ENCODE results near the gene FAM221B. TPM values are rescaled to one million over a fixed set of nuclear protein-coding genes. Genes with fewer than 3 reads are reported as not detected.

Gene FAM221B, protein sequence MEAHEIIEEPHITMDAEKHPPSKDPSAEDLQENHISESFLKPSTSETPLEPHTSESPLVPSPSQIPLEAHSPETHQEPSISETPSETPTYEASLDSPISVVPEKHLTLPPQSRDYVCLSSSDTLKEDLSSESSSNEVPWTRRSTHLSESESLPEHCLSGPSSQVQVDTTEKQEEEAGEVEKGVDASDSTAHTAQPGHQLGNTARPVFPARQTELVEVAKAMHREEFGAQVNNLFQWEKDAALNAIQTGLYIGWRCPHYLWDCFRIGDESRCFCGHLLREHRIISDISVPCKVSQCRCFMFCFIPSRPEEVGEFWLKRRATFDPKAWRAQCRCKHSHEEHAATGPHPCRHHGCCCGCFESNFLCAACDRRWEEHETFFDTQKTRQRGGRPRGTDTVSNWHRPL
- not detected in 2 replicates for total RNA-seq

GRCh38 chr9:35828716-35829083 lies at the start of gene FAM221B:
Gene FAM221B (minus strand): TSS chr9:35828732. CDS start chr9:35826161, 2,571 bp downstream.

GRCh38 chr9:35870351-35870923 lies 41.9 kb upstream of the FAM221B start, which contains the start of gene OR13J1:
Gene OR13J1 (minus strand): TSS chr9:35870401. CDS start chr9:35870401, 0 bp downstream.

GRCh38 chr9:35829084-35829763 lies 692 bp upstream of the FAM221B start, which contains the start of gene TMEM8B:
Gene TMEM8B (plus strand): TSS chr9:35829228. CDS start chr9:35829448, 220 bp downstream.

GRCh38 chr9:35814841-35815543 lies 13.5 kb downstream of the FAM221B start, which contains the start of gene HINT2:
Gene HINT2 (minus strand): TSS chr9:35815042. CDS start chr9:35814979, 63 bp downstream.

DNA sequence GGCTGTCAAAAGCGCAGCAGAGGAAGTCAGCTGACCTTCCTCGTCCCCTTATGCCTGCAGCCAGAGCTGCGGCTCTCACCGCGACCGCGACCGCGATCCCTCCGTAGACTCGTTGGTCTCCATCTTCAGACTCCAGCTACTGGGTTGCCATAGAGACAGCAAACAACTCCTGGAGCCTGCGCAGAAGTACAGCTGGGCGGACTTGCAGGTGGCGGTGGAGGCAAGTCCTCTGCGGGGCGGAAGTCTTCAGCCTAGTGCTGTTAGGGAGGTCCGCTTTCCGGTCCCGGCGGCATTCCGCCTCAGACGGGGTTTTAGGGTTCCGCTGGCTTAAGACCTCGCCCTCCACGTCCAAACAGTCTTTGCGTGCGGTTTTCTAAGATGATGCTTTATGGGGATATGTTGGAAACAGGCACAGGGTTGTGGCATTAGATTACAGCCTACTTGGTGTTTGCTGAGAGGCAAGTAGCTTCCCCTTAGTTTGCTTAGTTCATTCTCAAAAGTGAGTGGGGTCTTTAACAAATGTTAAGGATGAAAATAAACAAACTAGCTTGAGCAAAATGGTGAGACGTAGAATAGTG lies 16.4 kb downstream of the FAM221B start, which contains the start of gene SPAG8:
Gene SPAG8, minus strand, starts transcription at position 238 of the 578 bp plus-strand sequence. Its CDS starts 115 bp downstream, at position 123.

GRCh38 chr9:35791297-35791921 lies 37.1 kb downstream of the FAM221B start, which contains the start of gene NPR2:
Gene NPR2 (plus strand): TSS chr9:35791591. CDS start chr9:35792409, 818 bp downstream.

Other genes starting within 250 kb of the FAM221B start
- gene TESK1, start 223.5 kb downstream of the FAM221B start, total RNA-seq: 13.9 and 24.0 TPM in 2 replicates
- 0.11 and 0.86 TPM in 2 replicates for gene CD72, start 210.3 kb downstream of the FAM221B start, total RNA-seq
- not detected in 2 replicates for gene SIT1, start 177.8 kb downstream of the FAM221B start, total RNA-seq
- gene RMRP, start 170.7 kb downstream of the FAM221B start, total RNA-seq: 1,205 and 1,810 TPM in 2 replicates
- 17.2 and 18.8 TPM in 2 replicates for gene CCDC107, start 170.4 kb downstream of the FAM221B start, total RNA-seq
- 7.8 and 23.5 TPM in 2 replicates for gene ARHGEF39, start 163.5 kb downstream of the FAM221B start, total RNA-seq
- 0.23 and 2.1 TPM in 2 replicates for gene CA9, start 154.8 kb downstream of the FAM221B start, total RNA-seq
- 53.1 and 157 TPM in 2 replicates for gene TPM2, start 138.8 kb downstream of the FAM221B start, total RNA-seq
- gene TLN1, start 96.5 kb downstream of the FAM221B start, total RNA-seq: 141 and 149 TPM in 2 replicates
- gene CREB3, start 96.1 kb downstream of the FAM221B start, total RNA-seq: 47.2 and 49.3 TPM in 2 replicates
- gene GBA2, start 79.5 kb downstream of the FAM221B start, total RNA-seq: 17.4 and 17.6 TPM in 2 replicates
- gene RGP1, start 79.4 kb downstream of the FAM221B start, total RNA-seq: 13.8 and 19.1 TPM in 2 replicates
- gene MSMP, start 74.5 kb downstream of the FAM221B start, total RNA-seq: not detected in 2 replicates
- gene NPR2, start 37.1 kb downstream of the FAM221B start, total RNA-seq: 6.2 and 14.6 TPM in 2 replicates
- 0.04 TPM in 1 of 2 replicates, not detected in the other for gene SPAG8, start 16.5 kb downstream of the FAM221B start, total RNA-seq
- 25.4 and 28.3 TPM in 2 replicates for gene HINT2, start 13.7 kb downstream of the FAM221B start, total RNA-seq
- gene TMEM8B, start 496 bp upstream of the FAM221B start, total RNA-seq: 1.1 and 3.7 TPM in 2 replicates
- not detected in 2 replicates for gene OR13J1, start 41.7 kb upstream of the FAM221B start, total RNA-seq
- 0.68 and 1.0 TPM in 2 replicates for gene HRCT1, start 77.5 kb upstream of the FAM221B start, total RNA-seq
- not detected in 2 replicates for gene SPAAR, start 80.8 kb upstream of the FAM221B start, total RNA-seq
- gene OR2S2, start 129.4 kb upstream of the FAM221B start, total RNA-seq: not detected in 2 replicates
- gene RECK, start 208.2 kb upstream of the FAM221B start, total RNA-seq: 1.7 and 3.2 TPM in 2 replicates